Measurements from ENCODE around the gene TLK1.
"Not testable (repeated sequence)": the region's sequence is repeated elsewhere in the genome, so short reads cannot be mapped to it uniquely, and the experiment has no call there.

Gene TLK1

GRCh38 chr2:171102802-171103201 lies 57.9 kb downstream of the TLK1 start:
- intact Hi-C loops (cut with micrococcal nuclease), result no loop called here
- Mint-ChIP-seq H3K4me3 (no peak overlapping the region), H3K27ac (no peak overlapping the region), H3K4me1 (ENCODE audit: low read depth) (peaks cover 16% of the 10 kb centered on the region), H3K36me3 (ENCODE audit: low read depth) (peaks cover 67% of the 10 kb centered on the region), H3K9me3 (peaks cover 29% of the 10 kb centered on the region), H3K27me3 (no peaks in the 10 kb centered on the region)

GRCh38 chr2:171100370-171100769 lies 60.3 kb downstream of the TLK1 start:
- peaks cover 13% of the 10 kb centered on the region for H3K4me1 Mint-ChIP-seq (ENCODE audit: low read depth)
- no peak overlapping the region for H3K4me3 Mint-ChIP-seq
- H3K27me3 Mint-ChIP-seq, result no peaks in the 10 kb centered on the region
- H3K9me3 Mint-ChIP-seq, result peaks cover 37% of the 10 kb centered on the region
- intact Hi-C loops (cut with micrococcal nuclease), result no loop called here
- no peak overlapping the region for H3K27ac Mint-ChIP-seq
- H3K36me3 Mint-ChIP-seq (ENCODE audit: low read depth), result peaks cover 61% of the 10 kb centered on the region

GRCh38 chr2:171098607-171099006 lies 62.1 kb downstream of the TLK1 start:
- peaks cover 22% of the 10 kb centered on the region for H3K4me1 Mint-ChIP-seq (ENCODE audit: low read depth)
- no peak overlapping the region for H3K27ac Mint-ChIP-seq
- H3K9me3 Mint-ChIP-seq, result peaks cover 37% of the 10 kb centered on the region
- H3K4me3 Mint-ChIP-seq, result no peak overlapping the region
- H3K27me3 Mint-ChIP-seq, result no peaks in the 10 kb centered on the region
- H3K36me3 Mint-ChIP-seq (ENCODE audit: low read depth), result peaks cover 54% of the 10 kb centered on the region
- intact Hi-C loops (cut with micrococcal nuclease), result no loop called here

- Mint-ChIP-seq H3K27ac (no peak overlapping the region), H3K36me3 (ENCODE audit: low read depth) (peaks cover 49% of the 10 kb centered on the region), H3K27me3 (no peaks in the 10 kb centered on the region), H3K4me3 (no peak overlapping the region), H3K4me1 (ENCODE audit: low read depth) (peaks cover 27% of the 10 kb centered on the region), H3K9me3 (peaks cover 31% of the 10 kb centered on the region)
- intact Hi-C loops (cut with micrococcal nuclease), result no loop called here
Observed at GRCh38 chr2:171095014-171095582, 65.6 kb downstream of the TLK1 start.

- H3K4me3 Mint-ChIP-seq; intact Hi-C loops (cut with micrococcal nuclease); H3K9me3 Mint-ChIP-seq; H3K27me3 Mint-ChIP-seq; H3K27ac Mint-ChIP-seq: not testable (repeated sequence)
- Mint-ChIP-seq H3K4me1 (ENCODE audit: low read depth) (peaks cover 30% of the 10 kb centered on the region), H3K36me3 (ENCODE audit: low read depth) (peaks cover 32% of the 10 kb centered on the region)
Observed at GRCh38 chr2:171091517-171091916, 69.2 kb downstream of the TLK1 start.

- no peak overlapping the region for H3K4me3 Mint-ChIP-seq
- peaks cover 41% of the 10 kb centered on the region for H3K36me3 Mint-ChIP-seq (ENCODE audit: low read depth)
- H3K27me3 Mint-ChIP-seq, result no peaks in the 10 kb centered on the region
- no peaks in the 10 kb centered on the region for H3K9me3 Mint-ChIP-seq
- peaks cover 24% of the 10 kb centered on the region for H3K4me1 Mint-ChIP-seq (ENCODE audit: low read depth)
- intact Hi-C loops (cut with micrococcal nuclease), result no loop called here
- no peak overlapping the region for H3K27ac Mint-ChIP-seq
Observed at GRCh38 chr2:171089489-171089888, 71.2 kb downstream of the TLK1 start.

- no peak overlapping the region for H3K27ac Mint-ChIP-seq
- no peaks in the 10 kb centered on the region for H3K27me3 Mint-ChIP-seq
- intact Hi-C loops (cut with micrococcal nuclease), result no loop called here
- no peak overlapping the region for H3K4me3 Mint-ChIP-seq
- H3K36me3 Mint-ChIP-seq (ENCODE audit: low read depth), result peaks cover 39% of the 10 kb centered on the region
- peaks cover 18% of the 10 kb centered on the region for H3K4me1 Mint-ChIP-seq (ENCODE audit: low read depth)
- H3K9me3 Mint-ChIP-seq, result no peaks in the 10 kb centered on the region
Observed at GRCh38 chr2:171088057-171088834, 72.4 kb downstream of the TLK1 start.

GRCh38 chr2:171087547-171087946 lies 73.1 kb downstream of the TLK1 start:
- intact Hi-C loops (cut with micrococcal nuclease), result no loop called here
- no peaks in the 10 kb centered on the region for H3K9me3 Mint-ChIP-seq
- peaks cover 16% of the 10 kb centered on the region for H3K4me1 Mint-ChIP-seq (ENCODE audit: low read depth)
- H3K27ac Mint-ChIP-seq, result no peak overlapping the region
- no peak overlapping the region for H3K4me3 Mint-ChIP-seq
- no peaks in the 10 kb centered on the region for H3K27me3 Mint-ChIP-seq
- H3K36me3 Mint-ChIP-seq (ENCODE audit: low read depth), result peaks cover 36% of the 10 kb centered on the region

- intact Hi-C loops (cut with micrococcal nuclease), result no loop called here
- Mint-ChIP-seq H3K4me1 (ENCODE audit: low read depth) (peaks cover 16% of the 10 kb centered on the region), H3K9me3 (no peaks in the 10 kb centered on the region), H3K4me3 (no peak overlapping the region), H3K27ac (no peak overlapping the region), H3K36me3 (ENCODE audit: low read depth) (peaks cover 37% of the 10 kb centered on the region), H3K27me3 (no peaks in the 10 kb centered on the region)
Observed at GRCh38 chr2:171086352-171087290, 74.1 kb downstream of the TLK1 start.

- no peak overlapping the region for H3K27ac Mint-ChIP-seq
- no peaks in the 10 kb centered on the region for H3K9me3 Mint-ChIP-seq
- H3K36me3 Mint-ChIP-seq (ENCODE audit: low read depth), result peaks cover 42% of the 10 kb centered on the region
- intact Hi-C loops (cut with micrococcal nuclease), result no loop called here
- peaks cover 16% of the 10 kb centered on the region for H3K4me1 Mint-ChIP-seq (ENCODE audit: low read depth)
- H3K27me3 Mint-ChIP-seq, result no peaks in the 10 kb centered on the region
- H3K4me3 Mint-ChIP-seq, result no peak overlapping the region
Observed at GRCh38 chr2:171084128-171084527, 76.6 kb downstream of the TLK1 start.

GRCh38 chr2:171083451-171083850 lies 77.2 kb downstream of the TLK1 start:
- Mint-ChIP-seq H3K4me1 (ENCODE audit: low read depth) (peaks cover 16% of the 10 kb centered on the region), H3K27ac (no peak overlapping the region), H3K9me3 (no peaks in the 10 kb centered on the region), H3K27me3 (no peaks in the 10 kb centered on the region), H3K36me3 (ENCODE audit: low read depth) (peaks cover 44% of the 10 kb centered on the region), H3K4me3 (no peak overlapping the region)
- intact Hi-C loops (cut with micrococcal nuclease), result no loop called here

- intact Hi-C loops (cut with micrococcal nuclease), result no loop called here
- Mint-ChIP-seq H3K27ac (no peak overlapping the region), H3K4me1 (ENCODE audit: low read depth) (peaks cover 5% of the 10 kb centered on the region), H3K27me3 (no peaks in the 10 kb centered on the region), H3K4me3 (no peak overlapping the region), H3K9me3 (no peaks in the 10 kb centered on the region), H3K36me3 (ENCODE audit: low read depth) (peaks cover 59% of the 10 kb centered on the region)
Observed at GRCh38 chr2:171081649-171082111, 79.0 kb downstream of the TLK1 start.

GRCh38 chr2:171080607-171081006 lies 80.1 kb downstream of the TLK1 start:
- Mint-ChIP-seq H3K4me1 (ENCODE audit: low read depth) (no peaks in the 10 kb centered on the region), H3K27ac (no peak overlapping the region), H3K4me3 (no peak overlapping the region), H3K9me3 (no peaks in the 10 kb centered on the region), H3K36me3 (ENCODE audit: low read depth) (peaks cover 70% of the 10 kb centered on the region), H3K27me3 (no peaks in the 10 kb centered on the region)
- intact Hi-C loops (cut with micrococcal nuclease), result no loop called here

- H3K9me3 Mint-ChIP-seq; H3K27me3 Mint-ChIP-seq; intact Hi-C loops (cut with micrococcal nuclease); H3K4me3 Mint-ChIP-seq; H3K4me1 Mint-ChIP-seq (ENCODE audit: low read depth); H3K27ac Mint-ChIP-seq: not testable (repeated sequence)
- peaks cover 81% of the 10 kb centered on the region for H3K36me3 Mint-ChIP-seq (ENCODE audit: low read depth)
Observed at GRCh38 chr2:171076422-171076821, 84.3 kb downstream of the TLK1 start.

All from dendritic cell treated with granulocyte-macrophage colony-stimulating factor and Interleukin-4, amounts not matched to agents 40 ng/mL and 50 ng/mL, for 4 days (primary cell).